Activated T-cell treated with anti-CD3 and anti-CD28 coated beads, Interleukin-2, amount 50 U/mL, for 48 hours (primary cell): ENCODE measurements around the gene SLC35G6.
"Not testable (repeated sequence)": the region's sequence is repeated elsewhere in the genome, so short reads cannot be mapped to it uniquely, and the experiment has no call there.

ENCODE experiments used
- DNase-seq, 2 experiments: peaks; one replicate each; pipeline ENCODE4 v3.0.0-alpha.2; 2020

Gene SLC35G6

GRCh38 chr17:7479213-7480088, 1.8 kb upstream of the SLC35G6 start, which contains the start of gene ZBTB4:
Gene ZBTB4 (minus strand): TSS chr17:7479631. CDS start chr17:7466801, 12,830 bp downstream.
- peak; percentile 61 to 73 for DNase-seq

- no peak for DNase-seq
Observed at GRCh38 chr17:7480089-7480384, 1.2 kb upstream of the SLC35G6 start.

- not testable (repeated sequence) for DNase-seq
Observed at GRCh38 chr17:7481842-7482741, 846 bp downstream of the SLC35G6 start.

- not testable (repeated sequence) for DNase-seq
Observed at GRCh38 chr17:7482742-7483088, 1.5 kb downstream of the SLC35G6 start.

GRCh38 chr17:7483255-7484066, 2.2 kb downstream of the SLC35G6 start:
- DNase-seq: peak; percentile 95 to 96

GRCh38 chr17:7484067-7484918, 3.0 kb downstream of the SLC35G6 start, which contains the start of gene POLR2A:
Gene POLR2A (plus strand): TSS chr17:7484366.
- peak; percentile 99 to 100 for DNase-seq

GRCh38 chr17:7484919-7485377, 3.7 kb downstream of the SLC35G6 start:
- DNase-seq: no peak

- DNase-seq: no peak
Observed at GRCh38 chr17:7486181-7486580, 4.9 kb downstream of the SLC35G6 start.

GRCh38 chr17:7490144-7490543, 8.9 kb downstream of the SLC35G6 start:
- DNase-seq: no peak

GRCh38 chr17:7491583-7491982, 10.3 kb downstream of the SLC35G6 start:
- DNase-seq: no peak

- no peak for DNase-seq
Observed at GRCh38 chr17:7493941-7494340, 12.7 kb downstream of the SLC35G6 start.

GRCh38 chr17:7495906-7496434, 14.7 kb downstream of the SLC35G6 start:
- DNase-seq: no peak

GRCh38 chr17:7496470-7497183, 15.4 kb downstream of the SLC35G6 start:
- no peak for DNase-seq

- DNase-seq: no peak
Observed at GRCh38 chr17:7497228-7497627, 16.0 kb downstream of the SLC35G6 start.

- DNase-seq: no peak
Observed at GRCh38 chr17:7497636-7498035, 16.4 kb downstream of the SLC35G6 start.

GRCh38 chr17:7499161-7499560, 17.9 kb downstream of the SLC35G6 start:
- DNase-seq: no peak

- DNase-seq: no peak
Observed at GRCh38 chr17:7501729-7502128, 20.5 kb downstream of the SLC35G6 start.

GRCh38 chr17:7502171-7502847, 21.1 kb downstream of the SLC35G6 start:
- no peak for DNase-seq

- no peak for DNase-seq
Observed at GRCh38 chr17:7502987-7503386, 21.7 kb downstream of the SLC35G6 start.

GRCh38 chr17:7503521-7503920, 22.3 kb downstream of the SLC35G6 start:
- no peak for DNase-seq
